Transverse colon (tissue), 4 donors: ENCODE measurements around the gene GAREM1. TPM values are rescaled to one million over a fixed set of nuclear protein-coding genes. Genes with fewer than 3 reads are reported as not detected.
A peak's percentile ranks its signal among the peaks of the same experiment; 100 is the strongest.
"Not testable (repeated sequence)": the region's sequence is repeated elsewhere in the genome, so short reads cannot be mapped to it uniquely, and the experiment has no call there.

Experiments used
- DNase-seq: peaks from one replicate; pipeline ENCODE4 v3.0.0-alpha.2; 2019
- H3K27ac ChIP-seq, 4 donors: fragments of 200-600 bp; sonication (generic); 2 replicates each; pipeline ENCODE4 v1.5.1; 2016 to 2018; ENCODE audit warnings: inconsistent platforms in 4 of 4
- H3K27me3 ChIP-seq: fragments of 200-600 bp; sonication (generic); 2 replicates; pipeline ENCODE4 v1.5.1; 2017; ENCODE audit warnings: inconsistent platforms
- H3K36me3 ChIP-seq, 4 donors: fragments of 200-600 bp; sonication (generic); 2 replicates each; pipeline ENCODE4 v1.5.1; 2017 to 2019; ENCODE audit warnings: inconsistent platforms in 4 of 4
- H3K4me1 ChIP-seq, 4 donors: fragments of 200-600 bp; sonication (generic); 2 replicates each; pipeline ENCODE4 v1.5.1; 2017 to 2020; ENCODE audit warnings: inconsistent platforms in 4 of 4
- H3K4me3 ChIP-seq, 4 donors: fragments of 200-600 bp; sonication (generic); 1 replicate in 1 of 4; 2 replicates in 3 of 4; pipeline versions ENCODE4 v1.5.1 to v1.6.1; 2017 to 2019; ENCODE audit warnings: inconsistent platforms in 4 of 4
- H3K9me3 ChIP-seq, 2 donors: fragments of 200-600 bp; sonication (generic); 2 replicates each; pipeline ENCODE4 v1.5.1; 2017 to 2019; ENCODE audit warnings: inconsistent platforms in 2 of 2
- EP300 ChIP-seq: sonication (generic); formaldehyde crosslinking; IDR thresholded peaks from one replicate; pipeline ENCODE4 v1.6.1; 2017; ENCODE audit warnings: antibody characterized with exemption, low read depth
- POLR2A ChIP-seq: fragments of 450-650 bp; IDR thresholded peaks from one replicate; pipeline ENCODE4 v1.6.1; 2016; ENCODE audit warnings: antibody characterized with exemption, mild to moderate bottlenecking, moderate library complexity
- POLR2AphosphoS5 ChIP-seq, 3 donors: sonication (generic); formaldehyde crosslinking; IDR thresholded peaks; one replicate each; pipeline ENCODE4 v1.6.1; 2016; ENCODE audit warnings: antibody characterized with exemption in 3 of 3
- WGBS, 2 donors: methylation state at CpG; one replicate each; pipeline ENCODE4 v1.1.5; 2018; ENCODE audit warnings: low coverage in 1 of 2; 5-methylcytosine and 5-hydroxymethylcytosine counted together
- in situ Hi-C, 4 donors: fragments of 200-750 bp; cut with MboI; loops; one replicate each; pipeline versions ENCODE4 v1.15.0 to v1.15.1; 2017; ENCODE audit warnings: low sequenced_read_pairs in 3 of 4, low pct_ligation_motif_present in 1 of 4, low pct_unique_long_range_greater_than_20kb in 1 of 4
- intact Hi-C: fragments of 100-400 bp; cut with DNase I; formaldehyde crosslinking; loops from one replicate; pipeline ENCODE4 v1.15.1; 2023; ENCODE audit warnings: low total_unique reads
- total RNA-seq, 4 donors: library from RNA; depleted of rRNA; stranded (reverse); fragments of >200 nt; gene quantifications; one replicate each; pipeline ENCODE4 v1.1.0, GENCODE V29; 2016
- TF ChIP-seq, protein P1 (sequence below), 5 experiments: fragments of 200-600 bp in 3 of 5; fragments of 450-650 bp in 2 of 5; sonication (generic) in 3 of 5; IDR thresholded peaks; 1 replicate in 2 of 5; 2 replicates in 3 of 5; pipeline ENCODE4 v1.5.1; 2016 to 2017; ENCODE audit warnings: antibody characterized with exemption in 5 of 5, inconsistent platforms in 3 of 5, mild to moderate bottlenecking in 2 of 5, moderate library complexity in 1 of 5

GAREM1 gene
- total RNA-seq, 4 donors from 2014 or later: 7.9 to 47.6 (median 25.9) TPM

DNA sequence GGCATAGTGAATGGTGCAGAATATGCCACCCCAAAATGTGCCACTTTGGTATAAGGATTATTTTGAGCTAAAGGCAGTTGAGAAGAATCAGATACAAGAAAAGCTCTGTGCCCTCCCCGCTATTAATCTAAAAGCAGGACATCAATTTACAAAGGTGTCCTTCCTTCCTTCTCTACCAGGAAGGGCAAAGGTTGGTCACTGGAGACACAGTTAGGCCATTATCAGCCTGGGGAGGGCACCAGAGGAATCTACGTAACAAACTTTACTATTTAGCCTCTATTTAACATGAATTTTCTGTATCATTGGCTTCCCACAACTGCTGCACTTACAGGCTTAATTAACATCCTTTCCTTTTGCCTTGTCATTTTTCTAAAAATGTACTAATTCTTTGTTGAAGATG is 228.3 kb downstream of the GAREM1 start:
- in situ Hi-C loops: loop anchor here in 1 of 4 donors (10.0 kb wide), 1 partner anchor 58 kb away; no protein-coding TSS in a partner anchor
- Histone ChIP-seq H3K4me3 (no peak overlapping the region), H3K36me3 (no peaks in the 10 kb centered on the region), H3K9me3 (no peaks in the 10 kb centered on the region), H3K27me3 (no peaks in the 10 kb centered on the region), H3K4me1 (peaks cover 0 to 3% (median 0%) of the 10 kb centered on the region in 4 donors), H3K27ac (no peak overlapping the region)
- 80 to 85% methylated on average over 1 to 2 of the region's 2 CpGs for WGBS, 2 donors
- intact Hi-C loops: no loop called here
- DNase-seq: no peak
- TF ChIP-seq POLR2A (no peak), EP300 (no peak), POLR2AphosphoS5 (IDR thresholded peaks at IDR 0.05) (no peak)
- TF ChIP-seq, protein P1, sequence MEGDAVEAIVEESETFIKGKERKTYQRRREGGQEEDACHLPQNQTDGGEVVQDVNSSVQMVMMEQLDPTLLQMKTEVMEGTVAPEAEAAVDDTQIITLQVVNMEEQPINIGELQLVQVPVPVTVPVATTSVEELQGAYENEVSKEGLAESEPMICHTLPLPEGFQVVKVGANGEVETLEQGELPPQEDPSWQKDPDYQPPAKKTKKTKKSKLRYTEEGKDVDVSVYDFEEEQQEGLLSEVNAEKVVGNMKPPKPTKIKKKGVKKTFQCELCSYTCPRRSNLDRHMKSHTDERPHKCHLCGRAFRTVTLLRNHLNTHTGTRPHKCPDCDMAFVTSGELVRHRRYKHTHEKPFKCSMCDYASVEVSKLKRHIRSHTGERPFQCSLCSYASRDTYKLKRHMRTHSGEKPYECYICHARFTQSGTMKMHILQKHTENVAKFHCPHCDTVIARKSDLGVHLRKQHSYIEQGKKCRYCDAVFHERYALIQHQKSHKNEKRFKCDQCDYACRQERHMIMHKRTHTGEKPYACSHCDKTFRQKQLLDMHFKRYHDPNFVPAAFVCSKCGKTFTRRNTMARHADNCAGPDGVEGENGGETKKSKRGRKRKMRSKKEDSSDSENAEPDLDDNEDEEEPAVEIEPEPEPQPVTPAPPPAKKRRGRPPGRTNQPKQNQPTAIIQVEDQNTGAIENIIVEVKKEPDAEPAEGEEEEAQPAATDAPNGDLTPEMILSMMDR (IDR thresholded peaks at IDR 0.05): no peak

GRCh38 chr18:32238635-32239268 is 231.9 kb downstream of the GAREM1 start:
- no peak for DNase-seq
- Histone ChIP-seq H3K27me3 (no peaks in the 10 kb centered on the region), H3K36me3 (no peaks in the 10 kb centered on the region), H3K27ac (no peak overlapping the region), H3K9me3 (no peaks in the 10 kb centered on the region), H3K4me3 (no peak overlapping the region), H3K4me1 (peaks cover 0 to 11% (median 2%) of the 10 kb centered on the region in 4 donors)
- TF ChIP-seq POLR2AphosphoS5 (IDR thresholded peaks at IDR 0.05) (no peak), EP300 (no peak), POLR2A (no peak)
- TF ChIP-seq, protein P1 (IDR thresholded peaks at IDR 0.05): no peak
- in situ Hi-C loops (no loop called here), intact Hi-C loops (no loop called here)
- 89 to 92% methylated on average over 2 to 5 of the region's 5 CpGs for WGBS, 2 donors

GRCh38 chr18:32237049-32237448 is 233.6 kb downstream of the GAREM1 start:
- no peaks in the 10 kb centered on the region for H3K9me3 ChIP-seq
- no peaks in the 10 kb centered on the region for H3K36me3 ChIP-seq
- H3K4me1 ChIP-seq: peaks cover 0 to 11% (median 2%) of the 10 kb centered on the region in 4 donors
- in situ Hi-C loops (no loop called here), intact Hi-C loops (no loop called here)
- TF ChIP-seq POLR2AphosphoS5 (IDR thresholded peaks at IDR 0.05) (peak in 1 of 3 donors; percentile 18), EP300 (no peak)
- no peak for DNase-seq
- peak overlapping the region in 1 of 4 donors; percentile 34 for H3K27ac ChIP-seq
- H3K27me3 ChIP-seq: no peaks in the 10 kb centered on the region
- H3K4me3 ChIP-seq: no peak overlapping the region
- WGBS, 2 donors: 34 to 35% methylated on average over 3 of the region's 3 CpGs

- intact Hi-C loops, H3K9me3 ChIP-seq, H3K27me3 ChIP-seq, H3K27ac ChIP-seq, DNase-seq, H3K4me3 ChIP-seq, in situ Hi-C loops, H3K36me3 ChIP-seq: not testable (repeated sequence)
- H3K4me1 ChIP-seq: peaks cover 0 to 11% (median 2%) of the 10 kb centered on the region in 4 donors
- 93% methylated on average over 14 of the region's 15 CpGs; no CpG with 5 or more reads in 1 of the 2 donors for WGBS, 2 donors
These were observed 237.3 kb downstream of the GAREM1 start for GRCh38 chr18:32233348-32233747.

GRCh38 chr18:32219431-32220018 is 251.2 kb downstream of the GAREM1 start:
- no peaks in the 10 kb centered on the region for H3K9me3 ChIP-seq
- no peak overlapping the region for H3K27ac ChIP-seq
- H3K36me3 ChIP-seq: no peaks in the 10 kb centered on the region
- TF ChIP-seq EP300 (no peak), POLR2AphosphoS5 (IDR thresholded peaks at IDR 0.05) (no peak), POLR2A (no peak)
- TF ChIP-seq, protein P1 (IDR thresholded peaks at IDR 0.05): no peak
- no peaks in the 10 kb centered on the region for H3K4me1 ChIP-seq
- in situ Hi-C loops (no loop called here), intact Hi-C loops (no loop called here)
- no peak overlapping the region for H3K4me3 ChIP-seq
- no peaks in the 10 kb centered on the region for H3K27me3 ChIP-seq
- WGBS, 2 donors: 69 to 72% methylated on average over 2 to 3 of the region's 3 CpGs
- no peak for DNase-seq
